Naive thymus-derived CD4-positive, alpha-beta T cell (primary cell): Measurements from ENCODE around the gene HYAL1. TPM values are rescaled to one million over a fixed set of nuclear protein-coding genes. Genes with fewer than 3 reads are reported as not detected.
A peak's percentile ranks its signal among the peaks of the same experiment; 100 is the strongest.

Experiments
- ATAC-seq: fragments of 150-1000 bp; cut with Tn5 transposase; 2 replicates; pipeline ENCODE4 v1.10.0; 2021; ENCODE audit warnings: mild to moderate bottlenecking, moderate library complexity
- CTCF ChIA-PET: fragments of 350-600 bp; sonication (Branson Sonifier 250); formaldehyde crosslinking; loops from one replicate; lab custom pipeline; 2021; ENCODE audit warnings: antibody characterized with exemption; lab: Charles Lee
- POLR2A ChIA-PET: fragments of 350-600 bp; sonication (Branson Sonifier 250); formaldehyde crosslinking; loops from one replicate; lab custom pipeline; 2021; ENCODE audit warnings: antibody characterized with exemption, inconsistent platforms; lab: Charles Lee
- DNase-seq, 9 donors: peaks; one replicate each; pipeline versions ENCODE4 v3.0.0 to v3.0.0-alpha.2; 2020 to 2022; ENCODE audit warnings: mixed read lengths in 1 of 9
- H3K27ac ChIP-seq: one replicate; pipeline ENCODE4 v1.7.0; 2013; ENCODE audit warnings: mild to moderate bottlenecking, low read depth, low read length, moderate library complexity
- H3K27me3 ChIP-seq, 2 donors: one replicate each; pipeline ENCODE4 v1.7.0; 2013; ENCODE audit warnings: low read length in 2 of 2, mild to moderate bottlenecking in 2 of 2, moderate library complexity in 2 of 2; ENCODE audit not compliant: control insufficient read depth in 2 of 2, insufficient read depth in 2 of 2
- H3K36me3 ChIP-seq, 3 experiments: 1 replicate in 2 of 3; 2 replicates in 1 of 3; pipeline ENCODE4 v1.7.0; 2013; ENCODE audit warnings: low read length in 3 of 3, mild to moderate bottlenecking in 3 of 3, moderate library complexity in 1 of 3; ENCODE audit not compliant: insufficient read depth in 3 of 3, control insufficient read depth in 2 of 3
- H3K4me1 ChIP-seq, 2 donors: one replicate each; pipeline ENCODE4 v1.7.0; 2013; ENCODE audit warnings: low read length in 2 of 2, mild to moderate bottlenecking in 2 of 2, moderate library complexity in 1 of 2; ENCODE audit not compliant: control insufficient read depth in 2 of 2, insufficient read depth in 2 of 2
- H3K4me3 ChIP-seq: 2 replicates; pipeline ENCODE4 v1.7.0; 2013; ENCODE audit warnings: mild to moderate bottlenecking, low read length
- H3K9me3 ChIP-seq, 3 experiments: 1 replicate in 2 of 3; 2 replicates in 1 of 3; pipeline ENCODE4 v1.7.0; 2013; ENCODE audit warnings: low read length in 3 of 3; ENCODE audit not compliant: control insufficient read depth in 2 of 3
- H3K27ac Mint-ChIP-seq, 9 donors: one replicate each; pipeline ENCODE4 v1.8.0; 2020 to 2022; ENCODE audit warnings: mixed read lengths in 9 of 9, mild to moderate bottlenecking in 8 of 9, moderate library complexity in 5 of 9, inconsistent platforms in 2 of 9
- H3K27me3 Mint-ChIP-seq, 5 donors: one replicate each; pipeline ENCODE4 v1.8.0; 2021 to 2022; ENCODE audit warnings: mixed read lengths in 5 of 5, mild to moderate bottlenecking in 1 of 5
- H3K36me3 Mint-ChIP-seq, 5 donors: one replicate each; pipeline ENCODE4 v1.8.0; 2020 to 2022; ENCODE audit warnings: mixed read lengths in 5 of 5, mild to moderate bottlenecking in 3 of 5, inconsistent platforms in 1 of 5
- H3K4me1 Mint-ChIP-seq, 7 donors: one replicate each; pipeline ENCODE4 v1.8.0; 2020 to 2022; ENCODE audit warnings: mixed read lengths in 7 of 7, mild to moderate bottlenecking in 3 of 7, inconsistent platforms in 1 of 7
- H3K4me3 Mint-ChIP-seq, 10 donors: one replicate each; pipeline ENCODE4 v1.8.0; 2020 to 2022; ENCODE audit warnings: mild to moderate bottlenecking in 10 of 10, mixed read lengths in 10 of 10, moderate library complexity in 6 of 10, inconsistent platforms in 2 of 10
- H3K9me3 Mint-ChIP-seq, 11 donors: one replicate each; pipeline ENCODE4 v1.8.0; 2020 to 2022; ENCODE audit warnings: mixed read lengths in 11 of 11, mild to moderate bottlenecking in 4 of 11, inconsistent platforms in 1 of 11, moderate library complexity in 1 of 11
- intact Hi-C, 2 donors: fragments of 100-400 bp; cut with micrococcal nuclease; formaldehyde crosslinking; loops; one replicate each; pipeline ENCODE4 v1.15.1; 2023
- polyA plus RNA-seq, 2 donors: library from polyadenylated mRNA; unstranded; fragments of 300-500 nt; fragmentation: Illumina TruSeq; gene quantifications; one replicate each; pipeline ENCODE4 v1.2.3, GENCODE V29; 2021
- total RNA-seq, 6 experiments: library from RNA in 5 of 6; stranded (reverse) in 5 of 6; gene quantifications; 1 replicate in 5 of 6; 2 replicates in 1 of 6; pipeline ENCODE4 v1.2.3 and lab custom pipeline; 2021 to 2026

The HYAL1 gene
- total and polyA plus RNA-seq, 7 experiments from 2014 or later, result 0.12 to 0.51 (median 0.28) TPM; not detected in 1

- Histone ChIP-seq H3K9me3 (no peaks in the 10 kb centered on the region), H3K36me3 (peaks cover 0 to 27% (median 0%) of the 10 kb centered on the region in 3 experiments), H3K4me3 (no peak overlapping the region), H3K27ac (peak overlapping the region; percentile 14), H3K27me3 (no peaks in the 10 kb centered on the region), H3K4me1 (peaks cover 34 to 38% of the 10 kb centered on the region in 2 donors)
- ChIA-PET POLR2A (interaction anchor here (0.7 to 34.0 kb wide), 3 partner anchors 9 to 48 kb away, joined by 5 to 656 read pairs (median 656); partner anchors contain the start of genes CYB561D2, HYAL2, HYAL3 and NAA80), CTCF (interaction anchor here (0.6 to 4.5 kb wide), 8 partner anchors 8 to 204 kb away, joined by 3 to 21 read pairs (median 4); no protein-coding TSS in a partner anchor)
- Mint-ChIP-seq H3K27ac (peak overlapping the region; percentile 19 to 96 (median 55)), H3K9me3 (peaks cover 0 to under 1% (median 0%) of the 10 kb centered on the region in 11 donors), H3K36me3 (peaks cover 0 to 23% (median 3%) of the 10 kb centered on the region in 5 donors), H3K4me1 (peaks cover 18 to 71% (median 63%) of the 10 kb centered on the region in 7 donors), H3K27me3 (no peaks in the 10 kb centered on the region), H3K4me3 (peak overlapping the region in 6 of 10 donors; percentile 23 to 99 (median 35))
- intact Hi-C loops, result loop anchor here (1.0 to 2.0 kb wide), 3 partner anchors 89 to 204 kb away; no protein-coding TSS in a partner anchor
- ATAC-seq (peak; percentile 32), DNase-seq (peak; percentile 50 to 72 (median 62))
Measured at GRCh38 chr3:50347187-50347813, 43.9 kb upstream of the HYAL1 start.

GRCh38 chr3:50345586-50346234, 42.3 kb upstream of the HYAL1 start, which contains the start of gene ZMYND10:
Gene ZMYND10, minus strand, starts transcription at chr3:50345732. Its CDS starts 153 bp downstream, at chr3:50345579.
- ChIA-PET CTCF (no interaction called here), POLR2A (interaction anchor here (0.6 to 34.0 kb wide), 4 partner anchors 11 to 302 kb away, joined by 3 to 656 read pairs (median 330); partner anchors contain the start of genes CYB561D2, HEMK1, HYAL2 and NPRL2)
- Histone ChIP-seq H3K27ac (peak within 1 kb of the TSS; percentile 40), H3K4me1 (peaks cover 35 to 36% of the 10 kb centered on the region in 2 donors), H3K4me3 (peak within 1 kb of the TSS; percentile 61), H3K9me3 (no peaks in the 10 kb centered on the region), H3K27me3 (no peaks in the 10 kb centered on the region), H3K36me3 (peaks cover 0 to 24% (median 0%) of the 10 kb centered on the region in 3 experiments)
- DNase-seq (peak; percentile 57 to 87 (median 72)), ATAC-seq (peak; percentile 42)
- Mint-ChIP-seq H3K27ac (peak within 1 kb of the TSS in 8 of 9 donors; percentile 29 to 90 (median 52)), H3K9me3 (peaks cover 0 to 2% (median 0%) of the 10 kb centered on the region in 11 donors), H3K4me3 (peak within 1 kb of the TSS; percentile 34 to 91 (median 74)), H3K36me3 (peaks cover 0 to 20% (median 3%) of the 10 kb centered on the region in 5 donors), H3K27me3 (no peaks in the 10 kb centered on the region), H3K4me1 (peaks cover 18 to 69% (median 56%) of the 10 kb centered on the region in 7 donors)
- intact Hi-C loops, result loop anchor here in 1 of 2 donors (1.0 to 2.0 kb wide), 2 partner anchors 8 to 205 kb away; no protein-coding TSS in a partner anchor

GRCh38 chr3:50345008-50345407, 41.6 kb upstream of the HYAL1 start:
- intact Hi-C loops, result loop anchor here in 1 of 2 donors (1.0 kb wide), 1 partner anchor 8 kb away; no protein-coding TSS in a partner anchor
- Mint-ChIP-seq H3K4me1 (peaks cover 13 to 65% (median 52%) of the 10 kb centered on the region in 7 donors), H3K27me3 (no peaks in the 10 kb centered on the region), H3K9me3 (peaks cover 0 to 2% (median 0%) of the 10 kb centered on the region in 11 donors), H3K36me3 (peaks cover 0 to 15% (median 3%) of the 10 kb centered on the region in 5 donors), H3K27ac (peak overlapping the region in 1 of 9 donors; percentile 46), H3K4me3 (peak overlapping the region in 4 of 10 donors; percentile 20 to 79 (median 58))
- POLR2A ChIA-PET, result interaction anchor here (0.6 to 34.0 kb wide), 4 partner anchors 10 to 964 kb away, joined by 3 to 656 read pairs (median 330); partner anchors contain the start of genes CYB561D2, HYAL2, NPRL2 and RASSF1
- Histone ChIP-seq H3K4me3 (no peak overlapping the region), H3K27me3 (no peaks in the 10 kb centered on the region), H3K36me3 (peaks cover 0 to 23% (median 0%) of the 10 kb centered on the region in 3 experiments), H3K4me1 (peaks cover 31 to 39% of the 10 kb centered on the region in 2 donors), H3K9me3 (no peaks in the 10 kb centered on the region), H3K27ac (peak overlapping the region; percentile 35)
- no peak for DNase-seq
- no peak for ATAC-seq
- CTCF ChIA-PET, result no interaction called here

- Histone ChIP-seq H3K27ac (no peak overlapping the region), H3K27me3 (no peaks in the 10 kb centered on the region), H3K4me1 (peaks cover 21 to 42% of the 10 kb centered on the region in 2 donors), H3K9me3 (no peaks in the 10 kb centered on the region), H3K4me3 (no peak overlapping the region), H3K36me3 (peaks cover 0 to 7% (median 0%) of the 10 kb centered on the region in 3 experiments)
- Mint-ChIP-seq H3K4me3 (peak overlapping the region in 1 of 10 donors; percentile 47), H3K36me3 (peaks cover 0 to 22% (median 0%) of the 10 kb centered on the region in 5 donors), H3K9me3 (peaks cover 0 to 3% (median 0%) of the 10 kb centered on the region in 11 donors), H3K27me3 (no peaks in the 10 kb centered on the region), H3K4me1 (peaks cover 18 to 66% (median 52%) of the 10 kb centered on the region in 7 donors), H3K27ac (peak overlapping the region in 5 of 9 donors; percentile 5 to 69 (median 38))
- intact Hi-C loops, result loop anchor here in 1 of 2 donors (5.0 kb wide), 1 partner anchor 1329 kb away; the partner anchor contains the start of gene TEX264
- POLR2A ChIA-PET, result interaction anchor here (0.9 to 34.0 kb wide), 3 partner anchors 8 to 44 kb away, joined by 3 to 656 read pairs (median 656); partner anchors contain the start of genes CYB561D2, HYAL2, HYAL3 and NAA80
- CTCF ChIA-PET, result interaction anchor here (0.6 kb wide), 1 partner anchor 85 kb away, joined by 3 read pairs; no protein-coding TSS in a partner anchor
- no peak for ATAC-seq
- DNase-seq, result no peak
Measured at GRCh38 chr3:50342813-50343633, 39.6 kb upstream of the HYAL1 start.

- peaks cover 0 to 3% (median 0%) of the 10 kb centered on the region in 11 donors for H3K9me3 Mint-ChIP-seq
- Histone ChIP-seq H3K27ac (peak overlapping the region; percentile 69), H3K4me1 (peaks cover 14 to 42% of the 10 kb centered on the region in 2 donors), H3K27me3 (no peaks in the 10 kb centered on the region), H3K9me3 (no peaks in the 10 kb centered on the region), H3K4me3 (no peak overlapping the region), H3K36me3 (peaks cover 0 to 4% (median 0%) of the 10 kb centered on the region in 3 experiments)
- no peak for ATAC-seq
- intact Hi-C loops, result loop anchor here in 1 of 2 donors (2.0 to 5.0 kb wide), 2 partner anchors 231 to 1330 kb away; partner anchors contain the start of gene TEX264
- H3K27ac Mint-ChIP-seq, result peak overlapping the region in 6 of 9 donors; percentile 78 to 96 (median 92)
- peaks cover 18 to 62% (median 46%) of the 10 kb centered on the region in 7 donors for H3K4me1 Mint-ChIP-seq
- ChIA-PET POLR2A (interaction anchor here (0.9 to 34.0 kb wide), 3 partner anchors 7 to 43 kb away, joined by 3 to 656 read pairs (median 656); partner anchors contain the start of genes CYB561D2, HYAL2, HYAL3 and NAA80), CTCF (interaction anchor here (1.3 kb wide), 1 partner anchor 11 kb away, joined by 3 read pairs; no protein-coding TSS in a partner anchor)
- DNase-seq, result no peak
- peak overlapping the region in 6 of 10 donors; percentile 12 to 80 (median 46) for H3K4me3 Mint-ChIP-seq
- peaks cover 0 to 20% (median 0%) of the 10 kb centered on the region in 5 donors for H3K36me3 Mint-ChIP-seq
- H3K27me3 Mint-ChIP-seq, result peaks cover 0 to 3% (median 0%) of the 10 kb centered on the region in 5 donors
Measured at GRCh38 chr3:50341996-50342650, 38.7 kb upstream of the HYAL1 start.
